HG02884 (cell line): ENCODE measurements around the gene SLC39A12.
A peak's percentile ranks its signal among the peaks of the same experiment; 100 is the strongest.
"Not testable (repeated sequence)": the region's sequence is repeated elsewhere in the genome, so short reads cannot be mapped to it uniquely, and the experiment has no call there.

Experiments used
- ATAC-seq: cut with Tn5 transposase; IDR thresholded peaks from one replicate; pipeline ENCODE4 v1.9.1; 2021; ENCODE audit warnings: mild to moderate bottlenecking, moderate library complexity; ENCODE audit not compliant: unreplicated experiment

Gene SLC39A12

GRCh38 chr10:17951868-17952371 lies at the start of gene SLC39A12:
Gene SLC39A12, plus strand, starts transcription at chr10:17951918. Its CDS starts 1,359 bp downstream, at chr10:17953277.
- ATAC-seq: no peak

GRCh38 chr10:17904564-17904963 lies 47.2 kb upstream of the SLC39A12 start:
- ATAC-seq: no peak

GRCh38 chr10:17905491-17905890 lies 46.2 kb upstream of the SLC39A12 start:
- ATAC-seq: no peak

GRCh38 chr10:17906002-17906401 lies 45.7 kb upstream of the SLC39A12 start:
- no peak for ATAC-seq

GRCh38 chr10:17907641-17908040 lies 44.1 kb upstream of the SLC39A12 start:
- no peak for ATAC-seq

GRCh38 chr10:17910125-17910789 lies 41.5 kb upstream of the SLC39A12 start:
- peak; percentile 78 for ATAC-seq

- ATAC-seq: no peak
These were observed 39.0 kb upstream of the SLC39A12 start for GRCh38 chr10:17912754-17913153.

- no peak for ATAC-seq
These were observed 38.1 kb upstream of the SLC39A12 start for GRCh38 chr10:17913604-17914003.

GRCh38 chr10:17914169-17915045 lies 37.3 kb upstream of the SLC39A12 start:
- no peak for ATAC-seq

GRCh38 chr10:17915181-17915580 lies 36.5 kb upstream of the SLC39A12 start:
- ATAC-seq: no peak

GRCh38 chr10:17918187-17918903 lies 33.4 kb upstream of the SLC39A12 start:
- ATAC-seq: no peak

- no peak for ATAC-seq
These were observed 30.3 kb upstream of the SLC39A12 start for GRCh38 chr10:17921378-17921777.

- no peak for ATAC-seq
These were observed 28.0 kb upstream of the SLC39A12 start for GRCh38 chr10:17923728-17924127.

GRCh38 chr10:17943033-17943745 lies 8.5 kb upstream of the SLC39A12 start:
- no peak for ATAC-seq

- ATAC-seq: not testable (repeated sequence)
These were observed 1.4 kb upstream of the SLC39A12 start for GRCh38 chr10:17950269-17950668.

- no peak for ATAC-seq
These were observed 992 bp upstream of the SLC39A12 start for GRCh38 chr10:17950726-17951125.

GRCh38 chr10:17954372-17954771 lies 2.7 kb downstream of the SLC39A12 start:
- not testable (repeated sequence) for ATAC-seq

- ATAC-seq: no peak
These were observed 3.1 kb downstream of the SLC39A12 start for GRCh38 chr10:17954861-17955260.

GRCh38 chr10:17958049-17958448 lies 6.3 kb downstream of the SLC39A12 start:
- no peak for ATAC-seq

GRCh38 chr10:17959870-17960269 lies 8.2 kb downstream of the SLC39A12 start:
- no peak for ATAC-seq
